Panc1 (cell line): ENCODE results near the gene TNFSF11.

ENCODE experiments used
- CTCF ChIP-seq: fragments of 450-650 bp; IDR thresholded peaks from 2 replicates; pipeline ENCODE4 v1.5.1; 2017; ENCODE audit warnings: mild to moderate bottlenecking
- POLR2AphosphoS5 ChIP-seq: IDR thresholded peaks from 2 replicates; pipeline ENCODE4 v1.6.1; 2012; ENCODE audit warnings: mild to moderate bottlenecking, low read depth, low read length, moderate library complexity
- TCF7L2 ChIP-seq: IDR thresholded peaks from 2 replicates; pipeline ENCODE4 v1.6.1; 2011; ENCODE audit warnings: mild to moderate bottlenecking, low read depth, low read length, inconsistent platforms

GRCh38 chr13:42600943-42601342 is 27.0 kb downstream of the TNFSF11 start:
- no peak for TF ChIP-seq CTCF
- no peak for TF ChIP-seq TCF7L2
- no peak for TF ChIP-seq POLR2AphosphoS5
